Endothelial cell of umbilical vein (primary cell): Measurements from ENCODE around the gene KIF25.

Source experiments
- EZH2 ChIP-seq: IDR thresholded peaks from 2 replicates; pipeline ENCODE4 v1.6.1; 2012; ENCODE audit warnings: borderline replicate concordance, low read depth, mild to moderate bottlenecking, moderate library complexity, low read length, inconsistent platforms; ENCODE audit not compliant: severe bottlenecking
- FOS ChIP-seq: IDR thresholded peaks from 2 replicates; pipeline ENCODE4 v1.6.1; 2011; ENCODE audit warnings: mild to moderate bottlenecking, low read length, moderate library complexity, borderline replicate concordance; ENCODE audit not compliant: insufficient read depth
- GATA2 ChIP-seq: IDR thresholded peaks from 2 replicates; pipeline ENCODE4 v1.7.0; 2011; ENCODE audit warnings: low read depth, mild to moderate bottlenecking, moderate library complexity, mixed read lengths, low read length; ENCODE audit not compliant: insufficient read length, insufficient read depth
- JUN ChIP-seq: IDR thresholded peaks from 2 replicates; pipeline ENCODE4 v1.6.1; 2011; ENCODE audit warnings: borderline replicate concordance, low read depth; ENCODE audit not compliant: insufficient read length, insufficient read depth
- MYC ChIP-seq: IDR thresholded peaks from one replicate; pipeline ENCODE4 v1.6.1; 2011; ENCODE audit warnings: mild to moderate bottlenecking, low read depth, low read length
- POLR2A ChIP-seq: IDR thresholded peaks from 2 replicates; pipeline ENCODE4 v1.6.1; 2012; ENCODE audit warnings: low read depth, mild to moderate bottlenecking, control low read depth, low read length
- POLR2AphosphoS5 ChIP-seq: IDR thresholded peaks from 2 replicates; pipeline ENCODE4 v1.6.1; 2012; ENCODE audit warnings: low read depth, mild to moderate bottlenecking, control low read depth, low read length, moderate library complexity; ENCODE audit not compliant: insufficient read depth
- TF ChIP-seq, protein P1 (sequence below), 2 donors: IDR thresholded peaks; 1 replicate in 1 of 2; 2 replicates in 1 of 2; pipeline ENCODE4 v1.5.1; 2011; ENCODE audit warnings: low read length in 2 of 2, mild to moderate bottlenecking in 2 of 2, moderate library complexity in 2 of 2, control low read depth in 1 of 2, inconsistent platforms in 1 of 2, low read depth in 1 of 2; ENCODE audit not compliant: insufficient read depth in 1 of 2; ENCODE audit errors: extremely low read depth in 1 of 2
- TF ChIP-seq, protein P2 (sequence below): IDR thresholded peaks from 2 replicates; pipeline ENCODE4 v1.6.1; 2011; ENCODE audit not compliant: insufficient read depth, insufficient read length

DNA sequence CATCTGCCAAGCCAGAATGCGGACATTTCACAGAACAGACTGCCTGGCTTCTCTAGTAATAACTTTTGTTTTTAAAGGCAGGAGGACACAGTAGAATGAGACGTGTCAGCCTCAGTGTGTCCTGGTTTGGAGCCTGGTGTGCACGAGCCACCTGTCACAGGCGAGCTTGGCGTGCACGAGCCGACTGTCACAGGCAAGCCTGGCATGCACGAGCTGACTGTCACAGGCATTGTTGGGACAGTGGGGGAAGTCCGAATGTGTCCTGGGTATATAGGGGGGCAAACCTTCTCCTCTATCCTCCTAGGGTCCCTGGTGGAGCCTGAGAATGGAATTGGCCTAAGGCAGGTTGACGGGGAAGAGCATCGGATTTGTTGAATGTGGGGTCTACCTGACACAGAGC lies 7.5 kb downstream of the KIF25 start:
- TF ChIP-seq, protein P1, sequence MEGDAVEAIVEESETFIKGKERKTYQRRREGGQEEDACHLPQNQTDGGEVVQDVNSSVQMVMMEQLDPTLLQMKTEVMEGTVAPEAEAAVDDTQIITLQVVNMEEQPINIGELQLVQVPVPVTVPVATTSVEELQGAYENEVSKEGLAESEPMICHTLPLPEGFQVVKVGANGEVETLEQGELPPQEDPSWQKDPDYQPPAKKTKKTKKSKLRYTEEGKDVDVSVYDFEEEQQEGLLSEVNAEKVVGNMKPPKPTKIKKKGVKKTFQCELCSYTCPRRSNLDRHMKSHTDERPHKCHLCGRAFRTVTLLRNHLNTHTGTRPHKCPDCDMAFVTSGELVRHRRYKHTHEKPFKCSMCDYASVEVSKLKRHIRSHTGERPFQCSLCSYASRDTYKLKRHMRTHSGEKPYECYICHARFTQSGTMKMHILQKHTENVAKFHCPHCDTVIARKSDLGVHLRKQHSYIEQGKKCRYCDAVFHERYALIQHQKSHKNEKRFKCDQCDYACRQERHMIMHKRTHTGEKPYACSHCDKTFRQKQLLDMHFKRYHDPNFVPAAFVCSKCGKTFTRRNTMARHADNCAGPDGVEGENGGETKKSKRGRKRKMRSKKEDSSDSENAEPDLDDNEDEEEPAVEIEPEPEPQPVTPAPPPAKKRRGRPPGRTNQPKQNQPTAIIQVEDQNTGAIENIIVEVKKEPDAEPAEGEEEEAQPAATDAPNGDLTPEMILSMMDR (IDR thresholded peaks at IDR 0.05; ENCODE audit: extremely low read depth in 1 of 2, insufficient read depth in 1 of 2, low read depth in 1 of 2, low read length in 2 of 2), result no peak
- TF ChIP-seq GATA2, result no peak
- TF ChIP-seq FOS, result no peak
- no peak for TF ChIP-seq EZH2
- no peak for TF ChIP-seq JUN
- TF ChIP-seq POLR2AphosphoS5, result no peak
- TF ChIP-seq POLR2A, result no peak
- TF ChIP-seq, protein P2, sequence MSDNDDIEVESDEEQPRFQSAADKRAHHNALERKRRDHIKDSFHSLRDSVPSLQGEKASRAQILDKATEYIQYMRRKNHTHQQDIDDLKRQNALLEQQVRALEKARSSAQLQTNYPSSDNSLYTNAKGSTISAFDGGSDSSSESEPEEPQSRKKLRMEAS, result no peak
- TF ChIP-seq MYC, result no peak
